ENCODE data around the gene SNRNP40. TPM values are rescaled to one million over a fixed set of nuclear protein-coding genes. Genes with fewer than 3 reads are reported as not detected.

Gene SNRNP40
- total and polyA plus RNA-seq, 10 of the 15 experiments (the other 5 are each of a cell fraction or from before 2014, with no cell fraction given), result 34.9 to 212 (median 115) TPM

DNA sequence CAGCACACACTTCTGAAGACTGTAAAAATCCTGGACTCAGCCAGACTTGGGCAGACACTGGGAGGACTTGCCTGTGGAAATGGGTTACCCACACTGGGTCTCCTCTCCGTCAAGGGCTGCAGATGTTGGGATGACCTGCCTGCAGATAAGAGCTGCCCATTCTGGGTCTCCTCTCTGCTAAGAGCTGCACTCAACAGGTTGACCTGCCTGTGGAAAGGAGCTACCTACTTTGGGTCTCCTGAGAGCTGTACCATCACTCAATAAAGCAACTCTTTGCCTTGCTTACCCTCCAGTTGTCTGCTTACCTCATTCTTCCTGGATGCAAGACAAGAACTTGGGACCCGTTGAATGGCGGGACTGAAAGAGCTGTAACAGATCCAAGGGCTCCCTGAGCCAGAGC, 28.4 kb upstream of the SNRNP40 start:
- H3K27ac ChIP-seq (ENCODE audit: control insufficient read depth, insufficient read depth), result no peak overlapping the region
- DNase-seq (ENCODE audit: low read depth, low spot score), result no peak
- H3K9me3 ChIP-seq (replicated peaks; ENCODE audit: control insufficient read depth, insufficient read depth, low read length), result no peaks in the 10 kb centered on the region
- H4K20me1 ChIP-seq (ENCODE audit: control insufficient read depth, insufficient read depth), result no peaks in the 10 kb centered on the region
- no peak for FAIRE-seq
- H3K27me3 ChIP-seq (replicated peaks in 1 of 2; ENCODE audit: control insufficient read depth in 2 of 2, insufficient read depth in 2 of 2, low read length in 1 of 2), result no peaks in the 10 kb centered on the region
- ChIA-PET POLR2A (no interaction called here), SMC1A (ENCODE audit: uncharacterized antibody, unreplicated experiment) (no interaction called here), CTCF (no interaction called here), RAD21 (ENCODE audit: unreplicated experiment) (no interaction called here)
- H3K4me3 ChIP-seq, result no peak overlapping the region
- H3K9ac ChIP-seq (ENCODE audit: control insufficient read depth, insufficient read depth, low read length), result no peak overlapping the region
- in situ Hi-C loops (cut with MboI) (no loop called here), intact Hi-C loops (cut with micrococcal nuclease; ENCODE audit: unreplicated experiment) (no loop called here)
- no peak for ATAC-seq
- TF ChIP-seq EP300 (IDR thresholded peaks at IDR 0.05; ENCODE audit: borderline replicate concordance in 1 of 2, control insufficient read depth in 1 of 2, low read depth in 2 of 2, low read length in 2 of 2), result no peak
- no peak for TF ChIP-seq BMI1 (IDR thresholded peaks at IDR 0.05; ENCODE audit: borderline replicate concordance)
- TF ChIP-seq, protein P1, sequence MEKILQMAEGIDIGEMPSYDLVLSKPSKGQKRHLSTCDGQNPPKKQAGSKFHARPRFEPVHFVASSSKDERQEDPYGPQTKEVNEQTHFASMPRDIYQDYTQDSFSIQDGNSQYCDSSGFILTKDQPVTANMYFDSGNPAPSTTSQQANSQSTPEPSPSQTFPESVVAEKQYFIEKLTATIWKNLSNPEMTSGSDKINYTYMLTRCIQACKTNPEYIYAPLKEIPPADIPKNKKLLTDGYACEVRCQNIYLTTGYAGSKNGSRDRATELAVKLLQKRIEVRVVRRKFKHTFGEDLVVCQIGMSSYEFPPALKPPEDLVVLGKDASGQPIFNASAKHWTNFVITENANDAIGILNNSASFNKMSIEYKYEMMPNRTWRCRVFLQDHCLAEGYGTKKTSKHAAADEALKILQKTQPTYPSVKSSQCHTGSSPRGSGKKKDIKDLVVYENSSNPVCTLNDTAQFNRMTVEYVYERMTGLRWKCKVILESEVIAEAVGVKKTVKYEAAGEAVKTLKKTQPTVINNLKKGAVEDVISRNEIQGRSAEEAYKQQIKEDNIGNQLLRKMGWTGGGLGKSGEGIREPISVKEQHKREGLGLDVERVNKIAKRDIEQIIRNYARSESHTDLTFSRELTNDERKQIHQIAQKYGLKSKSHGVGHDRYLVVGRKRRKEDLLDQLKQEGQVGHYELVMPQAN (conservative IDR thresholded peaks at IDR 0.05), result no peak
- no peak for TF ChIP-seq HCFC1 (IDR thresholded peaks at IDR 0.05; ENCODE audit: low read length)
- TF ChIP-seq EZH2 (IDR thresholded peaks at IDR 0.05; ENCODE audit: borderline replicate concordance, control insufficient read depth, low read depth, low read length), result no peak
- no peak overlapping the region for H3K4me2 ChIP-seq (ENCODE audit: control insufficient read depth, insufficient read depth)
- BruUV-seq (replicated peaks), result no TSS peak
- 96% methylated on average over 3 of the region's 3 CpGs for WGBS (ENCODE audit: insufficient coverage, insufficient replicate concordance, low lambda C conversion rate, missing lambda C conversion rate)
- peaks cover 0 to 3% of the 10 kb centered on the region in 2 experiments; a peak in 2 of 4 replicates for H3K36me3 ChIP-seq (ENCODE audit: control insufficient read depth in 2 of 2, insufficient read depth in 2 of 2, low read length in 1 of 2)
- H2AFZ ChIP-seq (ENCODE audit: control insufficient read depth, low read depth, low read length), result no peak overlapping the region
- no peaks in the 10 kb centered on the region for H3K4me1 ChIP-seq (ENCODE audit: control insufficient read depth, insufficient read depth, low read length)
- H3K79me2 ChIP-seq (ENCODE audit: control insufficient read depth, insufficient read depth, low read length), result no peaks in the 10 kb centered on the region

DNA sequence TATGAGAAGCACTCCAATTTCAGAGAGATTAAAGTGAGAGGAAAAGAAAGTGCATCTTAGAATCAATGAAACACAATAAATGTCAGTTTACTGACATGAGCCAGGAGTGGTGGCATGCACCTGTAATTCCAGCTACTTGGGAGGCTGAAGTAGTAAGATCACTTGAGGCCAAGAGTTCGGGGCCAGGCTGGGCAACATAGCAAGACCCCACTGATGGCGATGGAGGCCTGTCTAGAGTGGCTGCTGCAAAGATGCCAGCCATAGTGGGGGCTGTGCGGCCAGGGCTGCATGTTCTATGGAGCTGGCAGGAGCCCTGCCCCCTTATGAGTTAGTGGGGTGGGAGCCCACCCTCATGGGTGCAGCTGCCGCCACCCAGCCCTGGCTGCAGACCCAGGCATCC, 27.5 kb upstream of the SNRNP40 start:
- FAIRE-seq (no peak), DNase-seq (ENCODE audit: low read depth, low spot score) (no peak), ATAC-seq (no peak)
- no TSS peak for BruUV-seq (replicated peaks)
- Histone ChIP-seq H2AFZ (ENCODE audit: control insufficient read depth, low read depth, low read length) (no peak overlapping the region), H4K20me1 (ENCODE audit: control insufficient read depth, insufficient read depth) (no peaks in the 10 kb centered on the region), H3K9me3 (replicated peaks; ENCODE audit: control insufficient read depth, insufficient read depth, low read length) (no peaks in the 10 kb centered on the region), H3K4me3 (no peak overlapping the region), H3K36me3 (ENCODE audit: control insufficient read depth in 2 of 2, insufficient read depth in 2 of 2, low read length in 1 of 2) (peaks cover 0 to 3% of the 10 kb centered on the region in 2 experiments; a peak in 2 of 4 replicates), H3K9ac (ENCODE audit: control insufficient read depth, insufficient read depth, low read length) (no peak overlapping the region), H3K4me2 (ENCODE audit: control insufficient read depth, insufficient read depth) (no peak overlapping the region), H3K27ac (ENCODE audit: control insufficient read depth, insufficient read depth) (no peak overlapping the region), H3K4me1 (ENCODE audit: control insufficient read depth, insufficient read depth, low read length) (no peaks in the 10 kb centered on the region), H3K27me3 (replicated peaks in 1 of 2; ENCODE audit: control insufficient read depth in 2 of 2, insufficient read depth in 2 of 2, low read length in 1 of 2) (no peaks in the 10 kb centered on the region), H3K79me2 (ENCODE audit: control insufficient read depth, insufficient read depth, low read length) (no peaks in the 10 kb centered on the region)
- intact Hi-C loops (cut with micrococcal nuclease; ENCODE audit: unreplicated experiment) (no loop called here), in situ Hi-C loops (cut with MboI) (no loop called here)
- ChIA-PET RAD21 (ENCODE audit: unreplicated experiment) (no interaction called here), POLR2A (no interaction called here), SMC1A (ENCODE audit: uncharacterized antibody, unreplicated experiment) (no interaction called here), CTCF (no interaction called here)
- 100% methylated on average over 4 of the region's 4 CpGs for WGBS (ENCODE audit: insufficient coverage, insufficient replicate concordance, low lambda C conversion rate, missing lambda C conversion rate)
- TF ChIP-seq NFYB (IDR thresholded peaks at IDR 0.05; ENCODE audit: insufficient read depth, low read depth, low read length) (no peak), MYC (IDR thresholded peaks at IDR 0.05; ENCODE audit: insufficient read depth, insufficient read length, insufficient replicate concordance, low read length, severe bottlenecking) (no peak), IRF3 (IDR thresholded peaks at IDR 0.05) (no peak), IRF4 (IDR thresholded peaks at IDR 0.05; ENCODE audit: low read depth, low read length) (no peak), CREB1 (IDR thresholded peaks at IDR 0.05; ENCODE audit: low read depth) (no peak)
- TF ChIP-seq, protein P2, sequence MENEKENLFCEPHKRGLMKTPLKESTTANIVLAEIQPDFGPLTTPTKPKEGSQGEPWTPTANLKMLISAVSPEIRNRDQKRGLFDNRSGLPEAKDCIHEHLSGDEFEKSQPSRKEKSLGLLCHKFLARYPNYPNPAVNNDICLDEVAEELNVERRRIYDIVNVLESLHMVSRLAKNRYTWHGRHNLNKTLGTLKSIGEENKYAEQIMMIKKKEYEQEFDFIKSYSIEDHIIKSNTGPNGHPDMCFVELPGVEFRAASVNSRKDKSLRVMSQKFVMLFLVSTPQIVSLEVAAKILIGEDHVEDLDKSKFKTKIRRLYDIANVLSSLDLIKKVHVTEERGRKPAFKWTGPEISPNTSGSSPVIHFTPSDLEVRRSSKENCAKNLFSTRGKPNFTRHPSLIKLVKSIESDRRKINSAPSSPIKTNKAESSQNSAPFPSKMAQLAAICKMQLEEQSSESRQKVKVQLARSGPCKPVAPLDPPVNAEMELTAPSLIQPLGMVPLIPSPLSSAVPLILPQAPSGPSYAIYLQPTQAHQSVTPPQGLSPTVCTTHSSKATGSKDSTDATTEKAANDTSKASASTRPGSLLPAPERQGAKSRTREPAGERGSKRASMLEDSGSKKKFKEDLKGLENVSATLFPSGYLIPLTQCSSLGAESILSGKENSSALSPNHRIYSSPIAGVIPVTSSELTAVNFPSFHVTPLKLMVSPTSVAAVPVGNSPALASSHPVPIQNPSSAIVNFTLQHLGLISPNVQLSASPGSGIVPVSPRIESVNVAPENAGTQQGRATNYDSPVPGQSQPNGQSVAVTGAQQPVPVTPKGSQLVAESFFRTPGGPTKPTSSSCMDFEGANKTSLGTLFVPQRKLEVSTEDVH (IDR thresholded peaks at IDR 0.05; ENCODE audit: low read depth, partially characterized antibody), result no peak

All from GM12878 (cell line).